H1 (cell line): ENCODE data around the gene LEFTY1. TPM values are rescaled to one million over a fixed set of nuclear protein-coding genes. Genes with fewer than 3 reads are reported as not detected.

Source experiments
- CTCF ChIA-PET: fragments of 300-600 bp; sonication (Branson Sonifier 250); formaldehyde crosslinking; loops from one replicate; lab custom pipeline; 2021; ENCODE audit not compliant: partially characterized antibody; lab: Charles Lee
- POLR2A ChIA-PET: fragments of 300-600 bp; sonication (Branson Sonifier 250); formaldehyde crosslinking; loops from one replicate; lab custom pipeline; 2021; ENCODE audit warnings: inconsistent platforms; ENCODE audit not compliant: partially characterized antibody; lab: Charles Lee
- DNase-seq, 2 experiments: peaks; one replicate each; pipeline versions ENCODE4 v3.0.0 to v3.0.0-alpha.2; 2010 to 2022; ENCODE audit warnings: low spot score in 2 of 2, low read depth in 1 of 2, mixed read lengths in 1 of 2
- FAIRE-seq: peaks from 2 replicates; lab custom pipeline; 2011; peaks lifted over from hg19 to GRCh38; lab: Jason Lieb, UNC
- H2AFZ ChIP-seq: 2 replicates; pipeline ENCODE4 v1.8.1; 2012; ENCODE audit warnings: low read length, inconsistent platforms
- H2AK5ac ChIP-seq: 2 replicates; pipeline ENCODE4 v1.6.1; 2013; ENCODE audit warnings: low read depth, low read length
- H2BK120ac ChIP-seq: replicated peaks from 2 replicates; pipeline ENCODE3; 2013; ENCODE audit warnings: low read depth, low read length, inconsistent platforms
- H2BK12ac ChIP-seq: 2 replicates; pipeline ENCODE4 v1.6.1; 2013; ENCODE audit warnings: low read depth, low read length
- H2BK15ac ChIP-seq: 2 replicates; pipeline ENCODE4 v1.6.1; 2013; ENCODE audit warnings: low read length
- H2BK20ac ChIP-seq: 2 replicates; pipeline ENCODE4 v1.6.1; 2013; ENCODE audit warnings: low read length
- H2BK5ac ChIP-seq: 2 replicates; pipeline ENCODE4 v1.6.1; 2013; ENCODE audit warnings: low read depth, low read length
- H3K14ac ChIP-seq: 2 replicates; pipeline ENCODE4 v1.6.1; 2013; ENCODE audit warnings: inconsistent platforms; ENCODE audit not compliant: insufficient read length
- H3K18ac ChIP-seq: 2 replicates; pipeline ENCODE4 v1.6.1; 2013; ENCODE audit warnings: low read length; ENCODE audit errors: extremely low read depth
- H3K23ac ChIP-seq: 2 replicates; pipeline ENCODE4 v1.6.1; 2013; ENCODE audit warnings: inconsistent platforms; ENCODE audit not compliant: insufficient read length
- H3K23me2 ChIP-seq: 2 replicates; pipeline ENCODE4 v1.6.1; 2013; ENCODE audit warnings: low read depth, low read length
- H3K27ac ChIP-seq: 2 replicates; pipeline ENCODE4 v1.6.1; 2011; ENCODE audit warnings: low read depth, low read length, inconsistent platforms
- H3K27me3 ChIP-seq, 4 experiments: replicated peaks in 1 of 4; 1 replicate in 1 of 4; 2 replicates in 3 of 4; pipeline versions ENCODE4 v1.6.1 to v1.8.1; 2011 to 2013; ENCODE audit warnings: low read length in 3 of 4, mild to moderate bottlenecking in 3 of 4, inconsistent platforms in 2 of 4, mixed read lengths in 2 of 4, moderate library complexity in 1 of 4; ENCODE audit not compliant: control insufficient read depth in 3 of 4, insufficient read depth in 3 of 4; ENCODE audit errors: extremely low read depth in 1 of 4
- H3K36me3 ChIP-seq, 4 experiments: 2 replicates each; pipeline versions ENCODE4 v1.6.1 to v1.8.1; 2011 to 2013; ENCODE audit warnings: mild to moderate bottlenecking in 4 of 4, low read length in 3 of 4, moderate library complexity in 2 of 4, control low read depth in 1 of 4, inconsistent platforms in 1 of 4; ENCODE audit not compliant: insufficient read depth in 4 of 4, control insufficient read depth in 2 of 4
- H3K4ac ChIP-seq: replicated peaks from 2 replicates; pipeline ENCODE3; 2013; ENCODE audit warnings: low read length, low read depth, mixed read lengths, inconsistent platforms; ENCODE audit not compliant: insufficient read length
- H3K4me1 ChIP-seq, 4 experiments: replicated peaks in 1 of 4; 1 replicate in 1 of 4; 2 replicates in 3 of 4; pipeline versions ENCODE4 v1.6.1 to v1.8.1; 2011 to 2013; ENCODE audit warnings: low read length in 3 of 4, inconsistent platforms in 2 of 4, mixed read lengths in 1 of 4; ENCODE audit not compliant: insufficient read depth in 4 of 4, control insufficient read depth in 3 of 4
- H3K4me2 ChIP-seq, 2 experiments: 2 replicates each; pipeline versions ENCODE4 v1.6.1 to v1.8.1; 2011 to 2013; ENCODE audit warnings: low read depth in 2 of 2, low read length in 2 of 2, control low read depth in 1 of 2, inconsistent platforms in 1 of 2, mild to moderate bottlenecking in 1 of 2; ENCODE audit not compliant: insufficient read depth in 1 of 2
- H3K4me3 ChIP-seq, 4 experiments: fragments of 200-600, 300-600 bp in 1 of 4; sonication (generic), shearing (Covaris generic), sonication (Bioruptor Twin) in 1 of 4; 2 replicates each; pipeline versions ENCODE4 v1.5.1 to v1.8.1; 2011 to 2016; ENCODE audit warnings: low read length in 4 of 4, low read depth in 3 of 4, control low read depth in 2 of 4, inconsistent platforms in 2 of 4, mild to moderate bottlenecking in 2 of 4, mixed read lengths in 1 of 4, moderate library complexity in 1 of 4; ENCODE audit not compliant: insufficient read depth in 2 of 4; ENCODE audit errors: extremely low read depth in 1 of 4
- H3K56ac ChIP-seq: replicated peaks from 2 replicates; pipeline ENCODE3; 2013; ENCODE audit warnings: low read depth, mild to moderate bottlenecking, mixed read lengths, low read length, inconsistent platforms; ENCODE audit not compliant: insufficient read length
- H3K79me1 ChIP-seq: 2 replicates; pipeline ENCODE4 v1.6.1; 2013; ENCODE audit warnings: low read depth, low read length, control low read depth
- H3K79me2 ChIP-seq, 2 experiments: 2 replicates each; pipeline versions ENCODE4 v1.6.1 to v1.8.1; 2012 to 2013; ENCODE audit warnings: low read length in 2 of 2, mild to moderate bottlenecking in 2 of 2, inconsistent platforms in 1 of 2; ENCODE audit not compliant: insufficient read depth in 2 of 2, control insufficient read depth in 1 of 2
- H3K9ac ChIP-seq, 4 experiments: replicated peaks in 1 of 4; 1 replicate in 1 of 4; 2 replicates in 3 of 4; pipeline versions ENCODE4 v1.6.1 to v1.8.1; 2011 to 2013; ENCODE audit warnings: low read depth in 3 of 4, low read length in 3 of 4, control low read depth in 2 of 4, mild to moderate bottlenecking in 2 of 4, moderate library complexity in 2 of 4, inconsistent platforms in 1 of 4; ENCODE audit errors: extremely low read depth in 1 of 4
- H3K9me3 ChIP-seq, 2 experiments: 2 replicates each; pipeline versions ENCODE4 v1.6.1 to v1.8.1; 2012 to 2013; ENCODE audit warnings: mild to moderate bottlenecking in 2 of 2, moderate library complexity in 2 of 2, control low read depth in 1 of 2, inconsistent platforms in 1 of 2, low read depth in 1 of 2, low read length in 1 of 2, mixed read lengths in 1 of 2; ENCODE audit not compliant: insufficient read depth in 2 of 2
- H4K20me1 ChIP-seq, 2 experiments: replicated peaks in 1 of 2; 2 replicates each; pipeline versions ENCODE3 to v1.8.1; 2011 to 2013; ENCODE audit warnings: inconsistent platforms in 2 of 2, low read length in 2 of 2, mild to moderate bottlenecking in 1 of 2; ENCODE audit not compliant: insufficient read depth in 2 of 2, control insufficient read depth in 1 of 2
- H4K5ac ChIP-seq: 2 replicates; pipeline ENCODE4 v1.6.1; 2013; ENCODE audit warnings: low read length, low read depth, mixed read lengths, inconsistent platforms; ENCODE audit not compliant: insufficient read length
- H4K8ac ChIP-seq: 2 replicates; pipeline ENCODE4 v1.8.0; 2013; ENCODE audit warnings: mild to moderate bottlenecking, moderate library complexity, low read length, inconsistent platforms; ENCODE audit not compliant: insufficient read depth; ENCODE audit errors: extremely low read depth
- H4K91ac ChIP-seq: replicated peaks from 2 replicates; pipeline ENCODE3; 2013; ENCODE audit warnings: low read length, mixed read lengths, inconsistent platforms; ENCODE audit not compliant: insufficient read length
- ATF2 ChIP-seq: IDR thresholded peaks from 2 replicates; pipeline ENCODE4 v1.6.1; 2012; ENCODE audit warnings: low read length, inconsistent platforms
- CEBPB ChIP-seq: IDR thresholded peaks from 2 replicates; pipeline ENCODE4 v1.6.1; 2012; ENCODE audit warnings: low read depth, low read length
- SIN3A ChIP-seq, 2 experiments: IDR thresholded peaks in 1 of 2; conservative IDR thresholded peaks in 1 of 2; 2 replicates each; pipeline ENCODE4 v1.6.1; 2011 to 2012; ENCODE audit warnings: low read length in 2 of 2, improper control_type of control experiment in 1 of 2, low read depth in 1 of 2, mild to moderate bottlenecking in 1 of 2
- SRF ChIP-seq: IDR thresholded peaks from 2 replicates; pipeline ENCODE4 v1.6.1; 2011; ENCODE audit warnings: mild to moderate bottlenecking, low read depth, low read length, moderate library complexity
- TEAD4 ChIP-seq: IDR thresholded peaks from 2 replicates; pipeline ENCODE4 v1.6.1; 2012; ENCODE audit warnings: low read depth, low read length, inconsistent platforms, mixed read lengths
- WGBS, 2 experiments: shearing (Covaris generic) in 1 of 2; methylation state at CpG; one replicate each; pipeline versions ENCODE4 v1.1.6 to v1.1.7; 2013 to 2015; ENCODE audit warnings: low lambda C conversion rate in 2 of 2, mixed read lengths in 2 of 2, inconsistent platforms in 1 of 2, low coverage in 1 of 2, missing lambda C conversion rate in 1 of 2; ENCODE audit not compliant: insufficient replicate concordance in 2 of 2, insufficient coverage in 1 of 2, insufficient read length in 1 of 2; ENCODE audit errors: extremely low coverage in 1 of 2, missing lambda C conversion rate in 1 of 2; 5-methylcytosine and 5-hydroxymethylcytosine counted together
- polyA plus RNA-seq, 7 experiments: library from polyadenylated mRNA; depleted of rRNA in 3 of 7; stranded (reverse) in 5 of 7; unstranded in 2 of 7; fragments of >200 nt in 5 of 7; fragments of 200-250 nt in 2 of 7; gene quantifications; 1 replicate in 5 of 7; 2 replicates in 1 of 7; 4 replicates in 1 of 7; pipeline versions ENCODE4 v1.2.1 to v1.2.3, GENCODE V29; 2011 to 2013; ENCODE audit warnings: missing spikeins in 2 of 7, mixed read lengths in 2 of 7
- total RNA-seq: library from RNA; stranded (reverse); fragmentation: NEBNext Ultra II Directional; extraction: Animal tissue kit (Norgen Biotek cat#: 25700); gene quantifications from 2 replicates; pipeline ENCODE4 v1.2.1, GENCODE V29; 2021
- TF ChIP-seq, protein P1 (sequence below): IDR thresholded peaks from 2 replicates; pipeline ENCODE4 v1.6.1; 2012; ENCODE audit warnings: inconsistent platforms

Gene LEFTY1
- total and polyA plus RNA-seq, 2 of the 8 experiments (the other 6 are each of a cell fraction or from before 2014, with no cell fraction given) = 4.5 to 11.7 TPM

DNA sequence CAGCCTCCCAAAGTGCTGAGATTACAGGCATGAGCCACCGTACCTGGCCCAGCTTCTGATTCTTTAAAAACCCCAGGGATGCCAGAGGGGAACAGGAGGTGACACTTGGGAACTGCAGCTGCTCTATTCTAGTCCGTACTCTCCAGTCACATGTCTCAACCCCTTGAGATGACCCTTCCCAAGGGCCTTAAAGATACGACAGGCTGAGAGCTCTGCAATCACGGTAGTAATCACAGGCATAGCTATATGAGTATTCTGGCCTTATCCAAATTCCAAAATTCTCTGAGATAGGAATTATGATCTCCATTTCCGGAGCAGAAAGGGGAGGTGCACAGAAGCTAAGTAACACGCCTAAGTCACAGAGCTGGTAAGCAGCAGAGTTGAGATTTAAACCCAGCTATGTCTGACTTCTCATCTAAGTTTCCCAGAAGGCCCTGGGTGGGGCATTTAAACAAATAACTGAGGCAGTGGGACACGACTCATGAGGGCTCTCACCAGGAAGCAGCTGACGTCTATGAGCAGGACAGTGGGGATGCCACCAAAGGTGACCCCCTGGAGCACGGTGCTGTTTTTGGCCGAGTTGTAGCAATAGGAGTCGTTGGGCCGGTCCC, 11.9 kb downstream of the LEFTY1 start:
- Histone ChIP-seq H4K91ac (no peak overlapping the region), H3K4me1 (peaks cover 9 to 20% (median 15%) of the 10 kb centered on the region in 4 experiments), H3K14ac (no peak overlapping the region), H2BK20ac (no peak overlapping the region), H3K4ac (no peak overlapping the region), H3K18ac (no peak overlapping the region), H3K4me3 (no peak overlapping the region), H2AFZ (no peak overlapping the region), H2BK5ac (no peak overlapping the region; the same call in 1 of the 2 replicates), H4K8ac (no peak overlapping the region), H2AK5ac (no peak overlapping the region), H3K79me2 (peaks cover 0 to 13% of the 10 kb centered on the region in 2 experiments; a peak in 2 of 4 replicates), H3K23me2 (no peaks in the 10 kb centered on the region; the same call in 1 of the 2 replicates), H3K9me3 (no peaks in the 10 kb centered on the region), H3K36me3 (peaks cover 0 to 5% (median 0%) of the 10 kb centered on the region in 4 experiments; a peak in 3 of 8 replicates), H3K79me1 (peaks cover 24% of the 10 kb centered on the region), H4K5ac (no peak overlapping the region), H3K4me2 (no peak overlapping the region), H2BK15ac (no peak overlapping the region), H3K27me3 (peaks cover 0 to 2% (median 1%) of the 10 kb centered on the region in 4 experiments; a peak in 2 of 7 replicates), H2BK12ac (no peak overlapping the region), H3K56ac (no peak overlapping the region), H4K20me1 (peaks cover 2 to 13% of the 10 kb centered on the region in 2 experiments), H3K23ac (no peak overlapping the region), H3K9ac (no peak overlapping the region), H3K27ac (no peak overlapping the region), H2BK120ac (no peak overlapping the region)
- ChIA-PET POLR2A (interaction anchor here (0.8 to 1.7 kb wide), 7 partner anchors 25 to 68 kb away, joined by 3 to 5 read pairs (median 4); partner anchors contain the start of gene PYCR2), CTCF (interaction anchor here (0.5 to 21.3 kb wide), 42 partner anchors 10 to 405 kb away, joined by 3 to 406 read pairs (median 4); partner anchors contain the start of genes LEFTY1, PYCR2 and SRP9)
- DNase-seq (no peak), FAIRE-seq (no peak)
- WGBS, 2 experiments = 92% methylated on average over 12 of the region's 12 CpGs; no CpG with 5 or more reads in 1 of the 2 experiments
- no peak for TF ChIP-seq ATF2
- TF ChIP-seq, protein P1, sequence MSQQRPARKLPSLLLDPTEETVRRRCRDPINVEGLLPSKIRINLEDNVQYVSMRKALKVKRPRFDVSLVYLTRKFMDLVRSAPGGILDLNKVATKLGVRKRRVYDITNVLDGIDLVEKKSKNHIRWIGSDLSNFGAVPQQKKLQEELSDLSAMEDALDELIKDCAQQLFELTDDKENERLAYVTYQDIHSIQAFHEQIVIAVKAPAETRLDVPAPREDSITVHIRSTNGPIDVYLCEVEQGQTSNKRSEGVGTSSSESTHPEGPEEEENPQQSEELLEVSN = no peak
- no peak for TF ChIP-seq CEBPB
- TF ChIP-seq SRF = no peak
- TF ChIP-seq TEAD4 = no peak
- no peak for TF ChIP-seq SIN3A (conservative IDR thresholded peaks at IDR 0.05 in 1 of 2, IDR thresholded peaks at IDR 0.05 in 1 of 2; ENCODE audit: low read depth in 1 of 2, low read length in 2 of 2)
